ENCODE measurements around the gene MSX2. TPM values are rescaled to one million over a fixed set of nuclear protein-coding genes. Genes with fewer than 3 reads are reported as not detected.

MSX2 gene
- total and polyA plus RNA-seq, 7 donors: 0.90 to 3.6 (median 1.6) TPM

GRCh38 chr5:174692381-174692780 lies 32.0 kb upstream of the MSX2 start:
- H3K4me1 ChIP-seq: no peaks in the 10 kb centered on the region
- no peaks in the 10 kb centered on the region for H3K9me3 ChIP-seq
- no peak for DNase-seq
- no peak for TF ChIP-seq CTCF (IDR thresholded peaks at IDR 0.05)
- H3K27ac ChIP-seq: no peak overlapping the region
- H3K4me3 ChIP-seq: no peak overlapping the region
- no peaks in the 10 kb centered on the region for H3K36me3 ChIP-seq (ENCODE audit: insufficient read depth in 1 of 2, low read depth in 1 of 2)
- intact Hi-C loops (cut with DNase I): no loop called here
- WGBS, 3 donors: 11 to 27% (median 25%) methylated on average over 12 of the region's 12 CpGs
- ATAC-seq: no peak
- H3K27me3 ChIP-seq (ENCODE audit: insufficient read depth in 3 of 3, low read length in 2 of 3): peaks cover 10 to 70% (median 23%) of the 10 kb centered on the region in 3 donors

GRCh38 chr5:174692982-174693422 lies 31.4 kb upstream of the MSX2 start:
- intact Hi-C loops (cut with DNase I): no loop called here

GRCh38 chr5:174693697-174694385 lies 30.5 kb upstream of the MSX2 start:
- ATAC-seq: no peak
- H3K4me1 ChIP-seq: no peaks in the 10 kb centered on the region
- H3K36me3 ChIP-seq (ENCODE audit: insufficient read depth in 1 of 2, low read depth in 1 of 2): no peaks in the 10 kb centered on the region
- no peaks in the 10 kb centered on the region for H3K9me3 ChIP-seq
- no peak overlapping the region for H3K4me3 ChIP-seq
- peaks cover 10 to 57% (median 17%) of the 10 kb centered on the region in 3 donors for H3K27me3 ChIP-seq (ENCODE audit: insufficient read depth in 3 of 3, low read length in 2 of 3)
- DNase-seq: no peak
- intact Hi-C loops (cut with DNase I): no loop called here
- H3K27ac ChIP-seq: no peak overlapping the region
- 36 to 44% (median 38%) methylated on average over 11 of the region's 11 CpGs for WGBS, 3 donors
- TF ChIP-seq CTCF (IDR thresholded peaks at IDR 0.05): no peak

More at GRCh38 chr5:174692982-174693422, 31.4 kb upstream of the MSX2 start:
- 5 to 19% (median 13%) methylated on average over 16 of the region's 16 CpGs for WGBS, 3 donors
- no peak for TF ChIP-seq CTCF (IDR thresholded peaks at IDR 0.05)
- H3K27me3 ChIP-seq (ENCODE audit: insufficient read depth in 3 of 3, low read length in 2 of 3): peaks cover 10 to 65% (median 23%) of the 10 kb centered on the region in 3 donors
- no peaks in the 10 kb centered on the region for H3K4me1 ChIP-seq
- H3K9me3 ChIP-seq: no peaks in the 10 kb centered on the region
- DNase-seq: no peak
- no peak overlapping the region for H3K4me3 ChIP-seq
- no peak for ATAC-seq
- H3K36me3 ChIP-seq (ENCODE audit: insufficient read depth in 1 of 2, low read depth in 1 of 2): no peaks in the 10 kb centered on the region
- no peak overlapping the region for H3K27ac ChIP-seq

- H3K27ac ChIP-seq: no peak overlapping the region
- H3K4me3 ChIP-seq: no peak overlapping the region
- H3K4me1 ChIP-seq: no peaks in the 10 kb centered on the region
- no peaks in the 10 kb centered on the region for H3K9me3 ChIP-seq
- ATAC-seq (no peak), DNase-seq (no peak)
- peaks cover 10 to 49% (median 14%) of the 10 kb centered on the region in 3 donors for H3K27me3 ChIP-seq (ENCODE audit: insufficient read depth in 3 of 3, low read length in 2 of 3)
- no peak for TF ChIP-seq CTCF (IDR thresholded peaks at IDR 0.05)
- 28 to 40% (median 32%) methylated on average over 7 of the region's 7 CpGs for WGBS, 3 donors
- H3K36me3 ChIP-seq (ENCODE audit: insufficient read depth in 1 of 2, low read depth in 1 of 2): no peaks in the 10 kb centered on the region
- intact Hi-C loops (cut with DNase I): no loop called here
Observed at GRCh38 chr5:174694611-174695010, 29.8 kb upstream of the MSX2 start.

GRCh38 chr5:174698156-174698555 lies 26.2 kb upstream of the MSX2 start:
- Histone ChIP-seq H3K27me3 (ENCODE audit: insufficient read depth in 3 of 3, low read length in 2 of 3) (peaks cover 2 to 19% (median 6%) of the 10 kb centered on the region in 3 donors), H3K4me3 (no peak overlapping the region), H3K27ac (no peak overlapping the region), H3K36me3 (ENCODE audit: insufficient read depth in 1 of 2, low read depth in 1 of 2) (no peaks in the 10 kb centered on the region), H3K4me1 (no peaks in the 10 kb centered on the region), H3K9me3 (no peaks in the 10 kb centered on the region)
- no peak for TF ChIP-seq CTCF (IDR thresholded peaks at IDR 0.05)
- WGBS, 3 donors: 69 to 75% (median 70%) methylated on average over 8 of the region's 8 CpGs
- DNase-seq (no peak), ATAC-seq (no peak)
- intact Hi-C loops (cut with DNase I): no loop called here
